PFSK-1 (cell line): ENCODE data around the gene CATSPERB.

Experiments
- FOXP2 ChIP-seq: optimal IDR thresholded peaks from 2 replicates; pipeline ENCODE3; 2011; ENCODE audit warnings: borderline replicate concordance, control low read depth, inconsistent platforms; ENCODE audit not compliant: insufficient read depth; ENCODE audit errors: extremely low read length, extremely low read depth
- POLR2AphosphoS5 ChIP-seq: IDR thresholded peaks from 2 replicates; pipeline ENCODE4 v1.6.1; 2012; ENCODE audit warnings: low read depth, mild to moderate bottlenecking, control low read depth, low read length, moderate library complexity
- REST ChIP-seq, 2 experiments: IDR thresholded peaks; 2 replicates each; pipeline versions ENCODE4 v1.6.1 to v1.8.0; 2011 to 2012; ENCODE audit warnings: low read depth in 2 of 2, low read length in 2 of 2, control low read depth in 1 of 2, inconsistent platforms in 1 of 2, mild to moderate bottlenecking in 1 of 2, moderate library complexity in 1 of 2; ENCODE audit not compliant: insufficient read depth in 1 of 2
- SIN3A ChIP-seq: IDR thresholded peaks from 2 replicates; pipeline ENCODE4 v1.6.1; 2012; ENCODE audit warnings: mild to moderate bottlenecking, low read length, moderate library complexity, borderline replicate concordance; ENCODE audit not compliant: insufficient read depth
- TAF1 ChIP-seq: IDR thresholded peaks from 2 replicates; pipeline ENCODE4 v1.6.1; 2012; ENCODE audit warnings: low read length, control low read depth, borderline replicate concordance; ENCODE audit not compliant: insufficient read depth

The CATSPERB gene

DNA sequence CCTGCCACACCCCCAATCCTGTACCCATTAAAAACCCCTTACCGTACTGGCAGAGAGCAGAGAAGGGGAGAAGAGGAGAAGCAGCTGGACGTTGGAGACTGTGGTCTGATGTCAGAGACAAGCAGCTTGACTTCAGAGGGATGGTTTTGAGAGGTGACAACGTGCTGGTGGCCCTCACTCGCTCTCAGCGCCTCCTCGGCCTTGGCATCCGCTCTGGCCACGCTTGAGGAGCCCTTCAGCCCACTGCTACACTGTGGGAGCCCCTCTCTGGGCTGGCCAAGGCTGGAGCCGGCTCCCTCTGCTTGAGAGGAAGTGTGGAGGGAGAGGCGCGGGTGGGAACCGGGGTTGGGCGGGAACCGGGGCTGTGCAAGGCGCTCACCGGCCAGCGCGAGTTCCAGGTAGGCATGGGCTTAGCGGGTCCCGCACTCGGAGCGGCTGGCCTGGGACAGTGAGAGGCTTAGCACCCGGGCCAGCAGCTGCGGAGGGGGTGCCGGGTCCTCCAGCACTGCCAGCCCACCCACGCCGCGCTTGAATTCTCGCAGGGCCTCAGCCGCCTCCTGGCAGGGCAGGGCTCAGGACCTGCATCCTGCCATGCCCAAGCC lies 154.2 kb downstream of the CATSPERB start:
- TF ChIP-seq REST (IDR thresholded peaks at IDR 0.05; ENCODE audit: insufficient read depth in 1 of 2, low read depth in 2 of 2, low read length in 2 of 2) (no peak), TAF1 (no peak), FOXP2 (no peak), POLR2AphosphoS5 (no peak), SIN3A (no peak)

GRCh38 chr14:91575469-91576208 lies 156.2 kb downstream of the CATSPERB start:
- no peak for TF ChIP-seq TAF1
- no peak for TF ChIP-seq POLR2AphosphoS5
- TF ChIP-seq SIN3A: no peak
- no peak for TF ChIP-seq REST (IDR thresholded peaks at IDR 0.05; ENCODE audit: insufficient read depth in 1 of 2, low read depth in 2 of 2, low read length in 2 of 2)
- TF ChIP-seq FOXP2: no peak

DNA sequence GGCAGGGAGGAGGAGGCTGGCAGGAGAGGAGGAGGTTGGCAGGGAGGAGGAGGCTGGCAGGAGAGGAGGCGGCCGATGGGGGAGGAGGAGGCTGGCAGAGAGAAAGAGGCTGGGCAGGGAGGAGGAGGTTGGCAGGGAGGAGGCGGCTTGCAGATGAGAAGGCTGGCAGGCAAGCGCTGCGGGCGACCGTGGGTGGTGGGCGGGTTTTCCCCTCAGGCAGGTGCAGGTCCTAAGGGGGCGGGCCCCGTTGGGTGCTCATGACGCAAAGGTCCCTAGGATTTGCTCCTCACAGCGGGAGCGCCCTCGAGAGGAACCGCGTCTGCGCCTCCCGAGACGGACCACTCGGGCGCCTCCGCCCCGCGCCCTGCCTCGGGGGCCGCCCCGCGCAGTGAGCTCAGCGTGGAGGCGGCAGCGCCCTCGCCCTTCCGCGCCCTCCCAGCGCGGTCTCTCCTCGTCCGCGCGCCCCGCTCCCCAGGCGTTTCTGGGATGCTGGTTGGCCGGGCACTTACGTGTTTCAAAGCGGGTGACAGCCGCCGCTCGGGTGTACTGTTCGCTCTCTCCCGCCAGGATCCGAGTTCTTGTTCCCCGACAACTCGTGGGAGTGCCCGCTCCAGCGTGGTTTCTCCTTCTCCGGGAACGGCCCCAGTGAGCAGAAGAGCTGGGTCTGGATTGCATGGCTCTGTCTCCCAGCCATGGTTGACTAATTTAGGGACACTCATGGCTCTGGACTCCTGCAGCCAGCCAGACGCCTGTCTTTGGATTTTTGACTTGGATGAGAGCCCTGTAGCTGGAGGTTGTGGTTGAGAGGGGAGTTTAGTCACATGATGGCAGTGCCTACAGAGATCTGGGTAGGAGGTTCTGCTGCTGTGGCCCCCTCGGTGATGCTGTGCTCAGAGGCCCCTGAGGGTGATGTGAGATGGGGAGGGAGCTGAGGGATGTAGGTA lies 157.7 kb downstream of the CATSPERB start:
- TF ChIP-seq REST (IDR thresholded peaks at IDR 0.05; ENCODE audit: insufficient read depth in 1 of 2, low read depth in 2 of 2, low read length in 2 of 2) (no peak), SIN3A (no peak), FOXP2 (no peak), POLR2AphosphoS5 (no peak), TAF1 (no peak)

DNA sequence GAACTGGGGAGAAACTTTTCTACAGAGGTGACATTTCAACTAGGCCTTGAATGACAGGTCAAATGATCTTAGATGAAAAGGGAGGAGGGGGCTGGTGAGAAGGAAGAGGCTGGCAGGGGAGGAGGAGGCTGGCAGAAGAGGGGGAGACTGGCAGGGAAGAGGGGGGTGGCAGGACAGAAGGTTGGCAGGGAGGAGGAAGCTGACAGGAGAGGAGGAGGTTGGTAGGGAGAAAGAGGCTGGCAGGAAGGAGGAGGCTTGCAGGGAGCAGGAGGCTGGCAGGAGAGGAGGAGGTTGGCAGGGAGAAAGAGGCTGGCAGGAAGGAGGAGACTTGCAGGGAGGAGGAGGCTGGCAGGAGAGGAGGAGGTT lies 158.4 kb downstream of the CATSPERB start:
- TF ChIP-seq FOXP2: no peak
- no peak for TF ChIP-seq SIN3A
- TF ChIP-seq REST (IDR thresholded peaks at IDR 0.05; ENCODE audit: insufficient read depth in 1 of 2, low read depth in 2 of 2, low read length in 2 of 2): no peak
